Measurements from ENCODE around the gene ABCC1. TPM values are rescaled to one million over a fixed set of nuclear protein-coding genes. Genes with fewer than 3 reads are reported as not detected.

ABCC1 gene
- total RNA-seq, 1 experiment from 2014 or later, result 46.3 TPM

GRCh38 chr16:16113076-16113475 lies 163.7 kb downstream of the ABCC1 start:
- no peak overlapping the region for H3K27ac Mint-ChIP-seq (ENCODE audit: unreplicated experiment)

DNA sequence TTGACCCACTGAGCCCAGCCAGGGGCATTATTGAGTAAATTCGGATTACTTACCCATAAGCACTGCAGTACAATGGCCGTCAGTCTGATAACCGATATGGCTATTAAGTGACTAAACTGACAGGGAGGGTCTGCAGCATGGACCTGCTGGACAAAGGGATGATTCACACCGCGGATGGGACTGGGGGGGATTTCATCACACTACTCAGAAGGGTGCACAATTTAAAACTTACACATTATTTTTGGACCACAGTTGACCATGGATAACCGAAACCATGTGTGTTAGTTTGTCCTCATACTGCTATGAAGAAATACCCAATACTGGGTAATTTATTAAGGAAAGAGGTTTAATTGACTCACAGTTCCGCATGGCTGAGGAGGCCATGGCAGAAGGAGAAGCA lies 167.4 kb downstream of the ABCC1 start:
- Mint-ChIP-seq H3K4me1 (ENCODE audit: low read depth, unreplicated experiment) (no peaks in the 10 kb centered on the region), H3K27me3 (ENCODE audit: unreplicated experiment) (no peaks in the 10 kb centered on the region), H3K27ac (ENCODE audit: unreplicated experiment) (no peak overlapping the region), H3K36me3 (ENCODE audit: insufficient read depth, unreplicated experiment) (peaks cover 28% of the 10 kb centered on the region), H3K9me3 (ENCODE audit: low read depth, unreplicated experiment) (no peaks in the 10 kb centered on the region), H3K4me3 (ENCODE audit: low read depth, unreplicated experiment) (no peak overlapping the region)
- intact Hi-C loops (cut with micrococcal nuclease; ENCODE audit: unreplicated experiment), result no loop called here
- TF ChIP-seq, protein P1, sequence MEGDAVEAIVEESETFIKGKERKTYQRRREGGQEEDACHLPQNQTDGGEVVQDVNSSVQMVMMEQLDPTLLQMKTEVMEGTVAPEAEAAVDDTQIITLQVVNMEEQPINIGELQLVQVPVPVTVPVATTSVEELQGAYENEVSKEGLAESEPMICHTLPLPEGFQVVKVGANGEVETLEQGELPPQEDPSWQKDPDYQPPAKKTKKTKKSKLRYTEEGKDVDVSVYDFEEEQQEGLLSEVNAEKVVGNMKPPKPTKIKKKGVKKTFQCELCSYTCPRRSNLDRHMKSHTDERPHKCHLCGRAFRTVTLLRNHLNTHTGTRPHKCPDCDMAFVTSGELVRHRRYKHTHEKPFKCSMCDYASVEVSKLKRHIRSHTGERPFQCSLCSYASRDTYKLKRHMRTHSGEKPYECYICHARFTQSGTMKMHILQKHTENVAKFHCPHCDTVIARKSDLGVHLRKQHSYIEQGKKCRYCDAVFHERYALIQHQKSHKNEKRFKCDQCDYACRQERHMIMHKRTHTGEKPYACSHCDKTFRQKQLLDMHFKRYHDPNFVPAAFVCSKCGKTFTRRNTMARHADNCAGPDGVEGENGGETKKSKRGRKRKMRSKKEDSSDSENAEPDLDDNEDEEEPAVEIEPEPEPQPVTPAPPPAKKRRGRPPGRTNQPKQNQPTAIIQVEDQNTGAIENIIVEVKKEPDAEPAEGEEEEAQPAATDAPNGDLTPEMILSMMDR (IDR thresholded peaks at IDR 0.05; ENCODE audit: unreplicated experiment), result no peak
- CTCF ChIA-PET, result no interaction called here
- no TSS peak for BruUV-seq (replicated peaks)
- DNase-seq, result no peak

More at GRCh38 chr16:16113076-16113475, 163.7 kb downstream of the ABCC1 start:
- Mint-ChIP-seq H3K27me3 (ENCODE audit: unreplicated experiment) (no peaks in the 10 kb centered on the region), H3K9me3 (ENCODE audit: low read depth, unreplicated experiment) (no peaks in the 10 kb centered on the region), H3K36me3 (ENCODE audit: insufficient read depth, unreplicated experiment) (peaks cover 35% of the 10 kb centered on the region), H3K4me3 (ENCODE audit: low read depth, unreplicated experiment) (no peak overlapping the region), H3K4me1 (ENCODE audit: low read depth, unreplicated experiment) (no peaks in the 10 kb centered on the region)
- no peak for DNase-seq
- TF ChIP-seq, protein P1 (IDR thresholded peaks at IDR 0.05; ENCODE audit: unreplicated experiment), result no peak
- intact Hi-C loops (cut with micrococcal nuclease; ENCODE audit: unreplicated experiment), result no loop called here
- CTCF ChIA-PET, result no interaction called here
- BruUV-seq (replicated peaks), result no TSS peak

DNA sequence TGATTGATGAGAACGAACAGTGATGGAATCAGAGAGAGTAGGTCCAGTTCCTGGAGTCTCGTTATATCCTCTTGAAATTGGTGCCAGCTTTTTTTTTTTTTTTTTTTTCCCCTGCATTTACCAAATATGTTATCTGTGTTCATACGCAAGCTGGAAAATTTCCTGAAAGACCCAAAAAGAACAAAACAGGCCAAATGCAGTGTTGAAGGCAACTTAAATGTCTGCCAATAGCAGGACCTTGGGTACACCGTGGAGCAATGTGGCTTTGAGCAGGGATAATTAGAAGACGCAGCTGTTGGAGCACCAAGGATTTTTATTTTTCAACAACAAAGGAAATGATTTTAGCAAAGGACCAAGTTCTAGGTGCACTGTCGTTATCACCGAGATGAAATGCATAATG lies 168.9 kb downstream of the ABCC1 start:
- Mint-ChIP-seq H3K4me1 (ENCODE audit: low read depth, unreplicated experiment) (no peaks in the 10 kb centered on the region), H3K27ac (ENCODE audit: unreplicated experiment) (no peak overlapping the region), H3K4me3 (ENCODE audit: low read depth, unreplicated experiment) (no peak overlapping the region), H3K27me3 (ENCODE audit: unreplicated experiment) (no peaks in the 10 kb centered on the region), H3K36me3 (ENCODE audit: insufficient read depth, unreplicated experiment) (peaks cover 28% of the 10 kb centered on the region), H3K9me3 (ENCODE audit: low read depth, unreplicated experiment) (no peaks in the 10 kb centered on the region)
- BruUV-seq (replicated peaks), result no TSS peak
- CTCF ChIA-PET, result interaction anchor here (0.6 kb wide), 1 partner anchor 719 kb away, joined by 3 read pairs; no protein-coding TSS in a partner anchor
- DNase-seq, result no peak
- TF ChIP-seq, protein P1 (IDR thresholded peaks at IDR 0.05; ENCODE audit: unreplicated experiment), result no peak
- intact Hi-C loops (cut with micrococcal nuclease; ENCODE audit: unreplicated experiment), result no loop called here

GRCh38 chr16:16120044-16120381 lies 170.6 kb downstream of the ABCC1 start:
- Mint-ChIP-seq H3K4me1 (ENCODE audit: low read depth, unreplicated experiment) (no peaks in the 10 kb centered on the region), H3K9me3 (ENCODE audit: low read depth, unreplicated experiment) (peaks cover 3% of the 10 kb centered on the region), H3K36me3 (ENCODE audit: insufficient read depth, unreplicated experiment) (peaks cover 27% of the 10 kb centered on the region), H3K4me3 (ENCODE audit: low read depth, unreplicated experiment) (no peak overlapping the region), H3K27ac (ENCODE audit: unreplicated experiment) (no peak overlapping the region), H3K27me3 (ENCODE audit: unreplicated experiment) (no peaks in the 10 kb centered on the region)
- DNase-seq, result no peak
- intact Hi-C loops (cut with micrococcal nuclease; ENCODE audit: unreplicated experiment), result no loop called here
- BruUV-seq (replicated peaks), result no TSS peak
- CTCF ChIA-PET, result no interaction called here
- TF ChIP-seq, protein P1 (IDR thresholded peaks at IDR 0.05; ENCODE audit: unreplicated experiment), result no peak

Data from Calu3 (cell line).